ENCODE results near the gene ADAMTS12. TPM values are rescaled to one million over a fixed set of nuclear protein-coding genes. Genes with fewer than 3 reads are reported as not detected.

ADAMTS12 gene
- total and polyA plus RNA-seq, 2 experiments from 2014 or later = 9.1 to 17.1 TPM

GRCh38 chr5:33650911-33651310 is 240.9 kb downstream of the ADAMTS12 start (continued):
- TF ChIP-seq ZNF462 (CRISPR knock-in tag; IDR thresholded peaks at IDR 0.05) (no peak), ZNF331 (CRISPR knock-in tag; IDR thresholded peaks at IDR 0.05; ENCODE audit: low read depth) (no peak), POLR2AphosphoS5 (IDR thresholded peaks at IDR 0.05; ENCODE audit: low read depth) (no peak), JUNB (IDR thresholded peaks at IDR 0.05; ENCODE audit: unreplicated experiment) (no peak), STAT1 (IDR thresholded peaks at IDR 0.05; ENCODE audit: unreplicated experiment) (no peak)
- TF ChIP-seq, protein P1, sequence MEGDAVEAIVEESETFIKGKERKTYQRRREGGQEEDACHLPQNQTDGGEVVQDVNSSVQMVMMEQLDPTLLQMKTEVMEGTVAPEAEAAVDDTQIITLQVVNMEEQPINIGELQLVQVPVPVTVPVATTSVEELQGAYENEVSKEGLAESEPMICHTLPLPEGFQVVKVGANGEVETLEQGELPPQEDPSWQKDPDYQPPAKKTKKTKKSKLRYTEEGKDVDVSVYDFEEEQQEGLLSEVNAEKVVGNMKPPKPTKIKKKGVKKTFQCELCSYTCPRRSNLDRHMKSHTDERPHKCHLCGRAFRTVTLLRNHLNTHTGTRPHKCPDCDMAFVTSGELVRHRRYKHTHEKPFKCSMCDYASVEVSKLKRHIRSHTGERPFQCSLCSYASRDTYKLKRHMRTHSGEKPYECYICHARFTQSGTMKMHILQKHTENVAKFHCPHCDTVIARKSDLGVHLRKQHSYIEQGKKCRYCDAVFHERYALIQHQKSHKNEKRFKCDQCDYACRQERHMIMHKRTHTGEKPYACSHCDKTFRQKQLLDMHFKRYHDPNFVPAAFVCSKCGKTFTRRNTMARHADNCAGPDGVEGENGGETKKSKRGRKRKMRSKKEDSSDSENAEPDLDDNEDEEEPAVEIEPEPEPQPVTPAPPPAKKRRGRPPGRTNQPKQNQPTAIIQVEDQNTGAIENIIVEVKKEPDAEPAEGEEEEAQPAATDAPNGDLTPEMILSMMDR (conservative IDR thresholded peaks at IDR 0.05; ENCODE audit: low read depth in 2 of 2) = no peak

All from GM23338 (cell line).